HUDEP-2 (cell line): ENCODE data around the gene UBL4A.
"Not testable (repeated sequence)": the region's sequence is repeated elsewhere in the genome, so short reads cannot be mapped to it uniquely, and the experiment has no call there.

ENCODE experiments used
- DNase-seq, 76 experiments: peaks; one replicate each; lab custom pipeline; 2025; ENCODE audit not compliant: unreplicated experiment in 76 of 76; lab: John Stamatoyannopoulos, UW

The UBL4A gene

GRCh38 chrX:154509455-154509854, 23.0 kb upstream of the UBL4A start:
- no peak for DNase-seq

GRCh38 chrX:154508384-154508745, 21.9 kb upstream of the UBL4A start:
- no peak for DNase-seq

GRCh38 chrX:154507673-154508383, 21.4 kb upstream of the UBL4A start:
- no peak for DNase-seq

GRCh38 chrX:154506483-154507332, 20.3 kb upstream of the UBL4A start:
- DNase-seq: no peak

GRCh38 chrX:154505734-154506133, 19.3 kb upstream of the UBL4A start:
- no peak for DNase-seq

GRCh38 chrX:154502989-154503388, 16.6 kb upstream of the UBL4A start:
- no peak for DNase-seq

GRCh38 chrX:154502098-154502497, 15.7 kb upstream of the UBL4A start:
- no peak for DNase-seq

- not testable (repeated sequence) for DNase-seq
Measured at GRCh38 chrX:154501423-154501822, 15.0 kb upstream of the UBL4A start.

GRCh38 chrX:154496591-154497137, 10.2 kb upstream of the UBL4A start:
- not testable (repeated sequence) for DNase-seq

- peak in 41 of 76 experiments; percentile 1 to 78 (median 44) for DNase-seq
Measured at GRCh38 chrX:154495472-154495922, 9.1 kb upstream of the UBL4A start.

GRCh38 chrX:154494715-154495114, 8.3 kb upstream of the UBL4A start:
- DNase-seq: no peak

GRCh38 chrX:154490414-154491083, 4.1 kb upstream of the UBL4A start, which contains the start of gene SLC10A3:
Gene SLC10A3, minus strand, starts transcription at chrX:154490629. Its CDS starts 1,689 bp downstream, at chrX:154488940.
- peak in 74 of 76 experiments; percentile 37 to 94 (median 86) for DNase-seq

GRCh38 chrX:154490021-154490413, 3.6 kb upstream of the UBL4A start:
- DNase-seq: peak in 21 of 76 experiments; percentile 1 to 45 (median 26)

GRCh38 chrX:154489182-154489581, 2.8 kb upstream of the UBL4A start:
- DNase-seq: no peak

- no peak for DNase-seq
Measured at GRCh38 chrX:154488336-154489075, 2.1 kb upstream of the UBL4A start.

- no peak for DNase-seq
Measured at GRCh38 chrX:154487518-154488290, 1.3 kb upstream of the UBL4A start.

- DNase-seq: peak in 5 of 76 experiments; percentile 7 to 26 (median 23)
Measured at GRCh38 chrX:154486052-154486395, 391 bp downstream of the UBL4A start.

- peak in 12 of 76 experiments; percentile 5 to 26 (median 18) for DNase-seq
Measured at GRCh38 chrX:154485150-154486051, 1.0 kb downstream of the UBL4A start.
